K562 (cell line): ENCODE measurements around the gene ANKS4B. TPM values are rescaled to one million over a fixed set of nuclear protein-coding genes. Genes with fewer than 3 reads are reported as not detected.

Experiments used
- ATAC-seq: fragments of 200-7000 bp; cut with Tn5 transposase; 3 replicates; pipeline ENCODE4 v1.9.1; 2020; ENCODE audit warnings: moderate library complexity
- BruUV-seq: library from RNA; stranded (reverse); fragments of 400-500 nt; replicated peaks from 2 replicates; lab custom pipeline; 2021; lab: Mats Ljungman, UMichigan
- CTCF ChIA-PET: fragments of 300-600 bp; formaldehyde crosslinking; extraction: SDS; loops from one replicate; lab custom pipeline; 2021; ENCODE audit warnings: low intra/inter-chr PET ratio; lab: Yijun Ruan, JAX
- POLR2A ChIA-PET: fragments of 300-600, 350-650 bp; sonication (Branson Sonifier 250); formaldehyde crosslinking; extraction: SDS; loops from one replicate; lab custom pipeline; 2021; ENCODE audit warnings: antibody characterized with exemption, inconsistent platforms; lab: Yijun Ruan, JAX
- DNase-seq, 4 experiments: peaks; one replicate each; pipeline versions ENCODE4 v3.0.0 to v3.0.0-alpha.2; 2011 to 2018; ENCODE audit warnings: low spot score in 3 of 4, mixed read lengths in 3 of 4; ENCODE audit errors: extremely low read depth in 1 of 4
- FAIRE-seq: peaks from 2 replicates; lab custom pipeline; 2011; peaks lifted over from hg19 to GRCh38; lab: Jason Lieb, UNC
- H2AFZ ChIP-seq: 2 replicates; pipeline ENCODE4 v1.6.0; 2011; ENCODE audit warnings: low read depth, low read length, control low read depth, inconsistent platforms
- H3K27ac ChIP-seq: fragments of 200-600 bp; 3 replicates; pipeline ENCODE4 v1.8.0; 2011; ENCODE audit warnings: low read depth, mild to moderate bottlenecking, control low read depth, inconsistent platforms, low read length, moderate library complexity, mixed read lengths; ENCODE audit errors: extremely low read depth
- H3K27me3 ChIP-seq, 2 experiments: fragments of 300-600 bp in 1 of 2; 2 replicates in 1 of 2; 3 replicates in 1 of 2; pipeline versions ENCODE4 v1.6.0 to v1.8.0; 2011; ENCODE audit warnings: inconsistent platforms in 2 of 2, low read length in 2 of 2, mild to moderate bottlenecking in 1 of 2, mixed read lengths in 1 of 2, moderate library complexity in 1 of 2; ENCODE audit not compliant: control insufficient read depth in 2 of 2, insufficient read depth in 2 of 2
- H3K36me3 ChIP-seq: fragments of 300-600 bp; 3 replicates; pipeline ENCODE4 v1.8.0; 2011; ENCODE audit warnings: mild to moderate bottlenecking, low read length, inconsistent platforms; ENCODE audit not compliant: control insufficient read depth, insufficient read depth
- H3K4me1 ChIP-seq, 2 experiments: fragments of 200-600 bp in 1 of 2; replicated peaks in 1 of 2; 2 replicates in 1 of 2; 3 replicates in 1 of 2; pipeline versions ENCODE4 v1.5.1 to v1.8.0; 2011; ENCODE audit warnings: inconsistent platforms in 2 of 2, low read length in 2 of 2, mild to moderate bottlenecking in 1 of 2, mixed read lengths in 1 of 2, moderate library complexity in 1 of 2; ENCODE audit not compliant: control insufficient read depth in 2 of 2, insufficient read depth in 2 of 2
- H3K4me2 ChIP-seq: 2 replicates; pipeline ENCODE4 v1.6.1; 2011; ENCODE audit warnings: low read length, control low read depth, inconsistent platforms, mixed read lengths; ENCODE audit not compliant: insufficient read depth
- H3K4me3 ChIP-seq: fragments of 200-600 bp; sonication (generic), shearing (Covaris generic); 2 replicates; pipeline ENCODE4 v1.5.1; 2016; ENCODE audit warnings: control low read depth, inconsistent platforms
- H3K79me2 ChIP-seq: fragments of 200-600 bp; 3 replicates; pipeline ENCODE4 v1.8.0; 2011; ENCODE audit warnings: low read length, inconsistent platforms; ENCODE audit not compliant: control insufficient read depth, insufficient read depth
- H3K9ac ChIP-seq, 2 experiments: 2 replicates each; pipeline versions ENCODE4 v1.6.0 to v1.6.1; 2011; ENCODE audit warnings: low read depth in 2 of 2, low read length in 2 of 2, control low read depth in 1 of 2, inconsistent platforms in 1 of 2, mild to moderate bottlenecking in 1 of 2, mixed read lengths in 1 of 2; ENCODE audit not compliant: insufficient read depth in 1 of 2
- H3K9me1 ChIP-seq: one replicate; pipeline ENCODE4 v1.6.0; 2011; ENCODE audit warnings: inconsistent platforms, mild to moderate bottlenecking, low read length, moderate library complexity; ENCODE audit not compliant: control insufficient read depth, insufficient read depth
- H3K9me3 ChIP-seq: replicated peaks from 2 replicates; pipeline ENCODE4 v1.5.1; 2011; ENCODE audit warnings: low read depth, low read length, inconsistent platforms; ENCODE audit not compliant: control insufficient read depth, insufficient read depth
- H4K20me1 ChIP-seq: replicated peaks from 2 replicates; pipeline ENCODE4 v1.6.1; 2011; ENCODE audit warnings: low read length, inconsistent platforms, mixed read lengths; ENCODE audit not compliant: control insufficient read depth, insufficient read depth
- ARHGAP35 ChIP-seq: fragments of 450-650 bp; IDR thresholded peaks from 2 replicates; pipeline ENCODE4 v1.6.1; 2018; ENCODE audit not compliant: partially characterized antibody
- BCL6 ChIP-seq: fragments of 250-450 bp; sonication (Bioruptor Pico); IDR thresholded peaks from 2 replicates; pipeline ENCODE4 v1.4.0; 2020
- CUX1 ChIP-seq: fragments of 200-800 bp; sonication (Bioruptor generic); IDR thresholded peaks from 2 replicates; pipeline ENCODE4 v1.6.1; 2016; ENCODE audit warnings: missing genetic modification characterization, missing compliant biosample characterization
- MLX ChIP-seq, 2 experiments: fragments of 450-650 bp in 1 of 2; sonication (generic) in 1 of 2; formaldehyde crosslinking; conservative IDR thresholded peaks; 2 replicates each; pipeline versions ENCODE4 v1.4.0 to v1.8.1; 2020 to 2022; ENCODE audit warnings: mild to moderate bottlenecking in 1 of 2, missing genetic modification reagents in 1 of 2
- NFYB ChIP-seq: IDR thresholded peaks from 2 replicates; pipeline ENCODE4 v1.6.1; 2011; ENCODE audit warnings: mild to moderate bottlenecking, moderate library complexity; ENCODE audit not compliant: insufficient read length; ENCODE audit errors: extremely low read depth
- SRF ChIP-seq, 2 experiments: fragments of 250-450, 450-650 bp in 1 of 2; sonication (Bioruptor Pico) in 1 of 2; sonication (generic) in 1 of 2; formaldehyde crosslinking; IDR thresholded peaks; 2 replicates each; pipeline versions ENCODE4 v1.5.0 to v1.5.1; 2020 to 2022; ENCODE audit warnings: mild to moderate bottlenecking in 1 of 2, missing genetic modification reagents in 1 of 2
- ZNF318 ChIP-seq, 2 experiments: fragments of 450-650 bp; IDR thresholded peaks; 2 replicates each; pipeline ENCODE4 v1.6.1; 2016; ENCODE audit warnings: mild to moderate bottlenecking in 2 of 2, borderline replicate concordance in 1 of 2, low read depth in 1 of 2, moderate library complexity in 1 of 2
- WGBS: fragments of 100-300 bp; shearing (Covaris generic); methylation state at CpG from one replicate; pipeline ENCODE4 v1.1.6; 2016; ENCODE audit warnings: low coverage, mixed read lengths; ENCODE audit not compliant: insufficient coverage; ENCODE audit errors: missing lambda C conversion rate; 5-methylcytosine and 5-hydroxymethylcytosine counted together
- in situ Hi-C: fragments of 300-500 bp; cut with MboI; formaldehyde crosslinking; loops from 4 replicates; pipeline ENCODE4 v1.15.0; 2018; ENCODE audit warnings: inconsistent platforms, mixed read lengths
- intact Hi-C: fragments of 100-400 bp; cut with micrococcal nuclease; formaldehyde crosslinking; loops from 2 replicates; pipeline ENCODE4 v1.14.2; 2022
- polyA plus RNA-seq, 8 experiments: library from polyadenylated mRNA; depleted of rRNA in 4 of 8; stranded (reverse) in 5 of 8; unstranded in 3 of 8; fragments of >200 nt; fragmentation: Nextera tagmentation in 2 of 8; fragmentation: Illumina TruSeq in 1 of 8; extraction: Ambion mirVana in 2 of 8; extraction: Trizol in 1 of 8; gene quantifications; 2 replicates each; pipeline versions ENCODE4 v1.2.1 to v1.2.3, GENCODE V29; 2011 to 2014; ENCODE audit warnings: inconsistent platforms in 1 of 8, missing spikeins in 1 of 8
- total RNA-seq, 7 experiments: library from RNA; depleted of rRNA in 6 of 7; stranded (reverse); fragments of >200 nt in 6 of 7; fragmentation: Illumina TruSeq in 2 of 7; extraction: Trizol in 2 of 7; gene quantifications; 2 replicates each; pipeline versions ENCODE4 v1.2.1 to v1.2.3, GENCODE V29; 2011 to 2021; ENCODE audit warnings: low replicate concordance in 1 of 7

ANKS4B gene
- total and polyA plus RNA-seq, 9 of the 15 experiments (the other 6 are each of a cell fraction or from before 2014, with no cell fraction given) = not detected

GRCh38 chr16:21275529-21275928 is 42.0 kb downstream of the ANKS4B start:
- no TSS peak for BruUV-seq
- Histone ChIP-seq H3K4me2 (no peak overlapping the region), H3K79me2 (no peaks in the 10 kb centered on the region), H3K27ac (no peak overlapping the region), H3K4me1 (peaks cover 5 to 15% of the 10 kb centered on the region in 2 experiments; a peak in 3 of 5 replicates), H3K9ac (no peak overlapping the region), H4K20me1 (no peaks in the 10 kb centered on the region), H3K9me1 (no peaks in the 10 kb centered on the region), H3K9me3 (no peaks in the 10 kb centered on the region), H2AFZ (no peak overlapping the region), H3K4me3 (no peak overlapping the region), H3K36me3 (no peaks in the 10 kb centered on the region), H3K27me3 (peaks cover 19 to 35% of the 10 kb centered on the region in 2 experiments)
- intact Hi-C loops = loop anchor here (5.0 kb wide), 1 partner anchor 48 kb away; no protein-coding TSS in a partner anchor
- ChIA-PET POLR2A (interaction anchor here (0.6 to 1.6 kb wide), 6 partner anchors 14 to 96 kb away, joined by 3 to 6 read pairs (median 3); no protein-coding TSS in a partner anchor), CTCF (no interaction called here)
- in situ Hi-C loops = loop anchor here (5.0 kb wide), 1 partner anchor 78 kb away; no protein-coding TSS in a partner anchor
- 24% methylated on average over 3 of the region's 3 CpGs for WGBS
- ATAC-seq = no peak
- no peak for DNase-seq
- no peak for FAIRE-seq
- TF ChIP-seq ZNF318 (IDR thresholded peaks at IDR 0.05; ENCODE audit: borderline replicate concordance in 1 of 2, low read depth in 1 of 2) (no peak), ARHGAP35 (no peak), MLX (CRISPR knock-in tag; conservative IDR thresholded peaks at IDR 0.05) (no peak), BCL6 (CRISPR knock-in tag) (no peak), CUX1 (CRISPR knock-in tag) (no peak), NFYB (no peak), SRF (CRISPR knock-in tag; IDR thresholded peaks at IDR 0.05) (no peak)
